22Rv1 (cell line): ENCODE measurements around the gene DNAJA4.

ENCODE experiments used
- H3K27ac ChIP-seq: fragments of 450-650 bp; 2 replicates; pipeline ENCODE4 v1.5.1; 2017
- ZFX ChIP-seq: fragments of 450-650 bp; IDR thresholded peaks from 2 replicates; pipeline ENCODE4 v1.6.1; 2017; ENCODE audit warnings: antibody characterized with exemption, borderline replicate concordance
- TF ChIP-seq, protein P1 (sequence below): fragments of 450-650 bp; IDR thresholded peaks from 2 replicates; pipeline ENCODE4 v1.5.1; 2017; ENCODE audit warnings: mild to moderate bottlenecking

The DNAJA4 gene

GRCh38 chr15:78323693-78324092 is 59.3 kb downstream of the DNAJA4 start:
- TF ChIP-seq, protein P1, sequence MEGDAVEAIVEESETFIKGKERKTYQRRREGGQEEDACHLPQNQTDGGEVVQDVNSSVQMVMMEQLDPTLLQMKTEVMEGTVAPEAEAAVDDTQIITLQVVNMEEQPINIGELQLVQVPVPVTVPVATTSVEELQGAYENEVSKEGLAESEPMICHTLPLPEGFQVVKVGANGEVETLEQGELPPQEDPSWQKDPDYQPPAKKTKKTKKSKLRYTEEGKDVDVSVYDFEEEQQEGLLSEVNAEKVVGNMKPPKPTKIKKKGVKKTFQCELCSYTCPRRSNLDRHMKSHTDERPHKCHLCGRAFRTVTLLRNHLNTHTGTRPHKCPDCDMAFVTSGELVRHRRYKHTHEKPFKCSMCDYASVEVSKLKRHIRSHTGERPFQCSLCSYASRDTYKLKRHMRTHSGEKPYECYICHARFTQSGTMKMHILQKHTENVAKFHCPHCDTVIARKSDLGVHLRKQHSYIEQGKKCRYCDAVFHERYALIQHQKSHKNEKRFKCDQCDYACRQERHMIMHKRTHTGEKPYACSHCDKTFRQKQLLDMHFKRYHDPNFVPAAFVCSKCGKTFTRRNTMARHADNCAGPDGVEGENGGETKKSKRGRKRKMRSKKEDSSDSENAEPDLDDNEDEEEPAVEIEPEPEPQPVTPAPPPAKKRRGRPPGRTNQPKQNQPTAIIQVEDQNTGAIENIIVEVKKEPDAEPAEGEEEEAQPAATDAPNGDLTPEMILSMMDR: no peak
- TF ChIP-seq ZFX: no peak
- no peak overlapping the region for H3K27ac ChIP-seq

DNA sequence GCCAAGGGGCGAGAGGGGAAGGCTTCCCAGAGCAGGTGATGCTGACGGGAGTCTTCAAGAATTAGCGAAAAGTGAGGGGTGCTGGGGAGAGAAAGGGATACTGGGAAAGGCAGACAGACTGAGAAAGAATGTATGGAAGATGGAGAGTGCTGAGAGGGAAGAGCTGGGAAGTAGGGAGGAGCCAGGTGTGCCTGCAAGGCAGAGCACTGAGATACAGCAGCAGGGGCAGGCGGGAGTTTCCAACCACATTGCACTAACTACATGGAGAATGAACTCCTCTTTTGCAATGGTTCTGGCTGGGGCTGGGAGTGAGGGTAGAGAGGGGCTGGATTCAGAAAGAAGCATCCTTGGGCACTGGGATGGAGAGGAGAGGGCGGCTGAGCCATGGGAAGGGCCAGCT is 59.8 kb downstream of the DNAJA4 start:
- no peak overlapping the region for H3K27ac ChIP-seq
- TF ChIP-seq, protein P1: no peak
- TF ChIP-seq ZFX: no peak

DNA sequence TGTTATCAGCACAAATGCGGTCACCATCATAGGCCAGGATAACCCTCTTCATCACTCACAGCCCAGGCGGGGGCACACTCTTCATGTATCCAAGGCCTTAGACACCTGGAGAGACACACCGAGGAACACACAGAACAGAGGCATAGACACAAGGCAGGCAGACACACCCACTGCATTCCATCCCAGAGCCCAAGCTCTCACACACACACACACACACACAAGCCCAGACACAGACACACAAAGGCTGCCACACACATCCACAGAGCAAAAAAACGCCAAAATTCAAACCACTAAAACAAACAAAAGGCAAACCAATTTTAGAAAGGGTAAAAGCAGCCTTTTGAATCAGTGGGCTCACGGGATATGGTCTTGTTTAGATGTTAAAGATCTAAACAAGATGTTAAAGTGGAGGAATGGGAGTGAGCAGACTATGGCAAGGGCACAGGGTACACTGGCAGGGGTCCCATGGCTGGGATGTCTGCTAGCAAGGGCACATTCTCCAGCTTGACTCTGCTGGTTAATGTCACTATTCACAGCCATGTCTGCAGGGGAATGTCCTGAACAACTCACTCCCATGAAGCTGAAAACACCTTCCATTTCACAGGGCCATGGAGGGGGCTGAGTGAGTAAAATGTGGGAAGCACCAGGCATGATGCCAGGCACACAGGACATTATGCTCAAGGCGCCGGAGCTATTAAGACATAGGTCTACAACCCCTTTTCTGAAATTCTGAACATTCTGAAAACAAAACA is 60.9 kb downstream of the DNAJA4 start:
- TF ChIP-seq ZFX: no peak
- H3K27ac ChIP-seq: no peak overlapping the region

- no peak for TF ChIP-seq ZFX
- TF ChIP-seq, protein P1: no peak
- H3K27ac ChIP-seq: no peak overlapping the region
Measured at GRCh38 chr15:78327466-78327865, 63.1 kb downstream of the DNAJA4 start.

DNA sequence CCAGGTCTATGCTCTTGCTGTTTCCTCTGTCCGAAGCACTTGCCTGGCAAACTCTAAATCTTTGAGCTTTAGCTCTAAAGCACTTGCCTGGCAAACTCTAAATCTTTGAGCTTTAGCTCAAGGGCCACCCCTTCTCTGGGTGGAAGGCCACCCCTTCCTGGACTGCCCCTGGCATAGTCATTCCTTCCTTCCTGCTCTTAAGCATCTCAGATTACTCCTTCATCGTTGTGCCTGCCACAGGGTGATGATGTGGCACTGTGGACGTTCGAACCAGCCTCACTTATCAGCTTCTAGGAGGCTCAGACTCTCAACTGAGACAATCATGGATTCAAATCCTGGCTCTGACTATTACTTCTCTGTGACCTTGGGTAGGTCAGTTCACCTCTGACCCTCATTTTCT is 65.3 kb downstream of the DNAJA4 start:
- TF ChIP-seq, protein P1: no peak
- no peak for TF ChIP-seq ZFX

More for the DNA sequence above, 65.3 kb downstream of the DNAJA4 start:
- H3K27ac ChIP-seq: no peak overlapping the region
